H1 (cell line): Measurements from ENCODE around the gene WIPI1.

Source experiments
- CTBP2 ChIP-seq: IDR thresholded peaks from 2 replicates; pipeline ENCODE4 v1.7.0; 2011; ENCODE audit warnings: borderline replicate concordance, mild to moderate bottlenecking, moderate library complexity, mixed read lengths, low read length; ENCODE audit not compliant: insufficient read depth, insufficient read length
- EP300 ChIP-seq, 2 experiments: IDR thresholded peaks; 1 replicate in 1 of 2; 2 replicates in 1 of 2; pipeline ENCODE4 v1.6.1; 2011 to 2012; ENCODE audit warnings: low read depth in 2 of 2, low read length in 2 of 2, mild to moderate bottlenecking in 2 of 2, borderline replicate concordance in 1 of 2, inconsistent platforms in 1 of 2, moderate library complexity in 1 of 2
- KDM1A ChIP-seq: fragments of 200-600, 300-600 bp; sonication (generic); IDR thresholded peaks from 2 replicates; pipeline ENCODE4 v1.7.1; 2016; ENCODE audit warnings: mild to moderate bottlenecking, low read length, borderline replicate concordance
- MAFK ChIP-seq: IDR thresholded peaks from 2 replicates; pipeline ENCODE4 v1.6.1; 2012; ENCODE audit warnings: low read depth, mild to moderate bottlenecking, improper control_type of control experiment, low read length
- TAF1 ChIP-seq: IDR thresholded peaks from 2 replicates; pipeline ENCODE4 v1.6.1; 2011; ENCODE audit warnings: mild to moderate bottlenecking, low read depth, low read length
- TF ChIP-seq, protein P1 (sequence below), 3 experiments: IDR thresholded peaks; 1 replicate in 2 of 3; 2 replicates in 1 of 3; pipeline versions ENCODE4 v1.5.1 to v1.6.1; 2011; ENCODE audit warnings: low read length in 3 of 3, mild to moderate bottlenecking in 3 of 3, inconsistent platforms in 2 of 3, low read depth in 1 of 3, moderate library complexity in 1 of 3; ENCODE audit not compliant: insufficient read depth in 1 of 3; ENCODE audit errors: control extremely low read depth in 1 of 3

DNA sequence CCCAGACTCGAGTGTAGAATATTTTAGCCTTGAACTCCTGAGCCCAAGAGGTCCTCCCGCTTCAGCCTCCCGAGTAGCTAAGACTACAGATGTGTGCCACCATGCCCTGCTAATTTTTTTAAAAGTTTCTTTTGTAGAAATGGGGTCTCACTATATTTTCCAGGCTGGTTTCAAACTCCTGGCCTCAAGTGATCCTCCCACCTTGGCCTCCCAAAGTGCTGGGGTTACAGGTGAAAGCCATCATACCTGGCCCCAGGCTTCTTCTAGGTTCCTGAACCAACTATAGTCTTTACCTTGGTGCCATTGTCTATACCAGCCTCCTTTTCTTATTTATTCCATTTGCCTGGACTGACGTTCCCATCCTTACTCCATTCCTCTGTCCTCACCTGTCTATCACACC, 37.8 kb upstream of the WIPI1 start:
- no peak for TF ChIP-seq TAF1
- TF ChIP-seq EP300 (IDR thresholded peaks at IDR 0.05; ENCODE audit: borderline replicate concordance in 1 of 2, low read depth in 2 of 2, low read length in 2 of 2) = no peak
- no peak for TF ChIP-seq MAFK
- TF ChIP-seq, protein P1, sequence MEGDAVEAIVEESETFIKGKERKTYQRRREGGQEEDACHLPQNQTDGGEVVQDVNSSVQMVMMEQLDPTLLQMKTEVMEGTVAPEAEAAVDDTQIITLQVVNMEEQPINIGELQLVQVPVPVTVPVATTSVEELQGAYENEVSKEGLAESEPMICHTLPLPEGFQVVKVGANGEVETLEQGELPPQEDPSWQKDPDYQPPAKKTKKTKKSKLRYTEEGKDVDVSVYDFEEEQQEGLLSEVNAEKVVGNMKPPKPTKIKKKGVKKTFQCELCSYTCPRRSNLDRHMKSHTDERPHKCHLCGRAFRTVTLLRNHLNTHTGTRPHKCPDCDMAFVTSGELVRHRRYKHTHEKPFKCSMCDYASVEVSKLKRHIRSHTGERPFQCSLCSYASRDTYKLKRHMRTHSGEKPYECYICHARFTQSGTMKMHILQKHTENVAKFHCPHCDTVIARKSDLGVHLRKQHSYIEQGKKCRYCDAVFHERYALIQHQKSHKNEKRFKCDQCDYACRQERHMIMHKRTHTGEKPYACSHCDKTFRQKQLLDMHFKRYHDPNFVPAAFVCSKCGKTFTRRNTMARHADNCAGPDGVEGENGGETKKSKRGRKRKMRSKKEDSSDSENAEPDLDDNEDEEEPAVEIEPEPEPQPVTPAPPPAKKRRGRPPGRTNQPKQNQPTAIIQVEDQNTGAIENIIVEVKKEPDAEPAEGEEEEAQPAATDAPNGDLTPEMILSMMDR (IDR thresholded peaks at IDR 0.05; ENCODE audit: control extremely low read depth in 1 of 3, insufficient read depth in 1 of 3, low read depth in 1 of 3, low read length in 3 of 3) = no peak
- TF ChIP-seq KDM1A = no peak
- TF ChIP-seq CTBP2 = no peak
